NCI-H2227 (cell line): ENCODE data around the gene CHAT.

Source experiments
- DNase-seq: peaks from one replicate; lab custom pipeline; 2025; ENCODE audit not compliant: unreplicated experiment; lab: John Stamatoyannopoulos, UW

Gene CHAT

GRCh38 chr10:49651917-49652316 lies 38.1 kb downstream of the CHAT start:
- no peak for DNase-seq

- no peak for DNase-seq
These were observed 38.8 kb downstream of the CHAT start for GRCh38 chr10:49652421-49653272.

GRCh38 chr10:49653273-49653929 lies 39.6 kb downstream of the CHAT start:
- DNase-seq: no peak

GRCh38 chr10:49654036-49654693 lies 40.3 kb downstream of the CHAT start:
- DNase-seq: no peak

- DNase-seq: no peak
These were observed 41.3 kb downstream of the CHAT start for GRCh38 chr10:49655099-49655498.

- no peak for DNase-seq
These were observed 43.1 kb downstream of the CHAT start for GRCh38 chr10:49656845-49657493.

- DNase-seq: no peak
These were observed 43.8 kb downstream of the CHAT start for GRCh38 chr10:49657606-49658005.

- no peak for DNase-seq
These were observed 47.5 kb downstream of the CHAT start for GRCh38 chr10:49661140-49661856.

GRCh38 chr10:49662169-49662830 lies 48.5 kb downstream of the CHAT start:
- no peak for DNase-seq

- DNase-seq: no peak
These were observed 49.8 kb downstream of the CHAT start for GRCh38 chr10:49663596-49663995.

GRCh38 chr10:49664006-49664841 lies 50.4 kb downstream of the CHAT start:
- no peak for DNase-seq

GRCh38 chr10:49664842-49665355 lies 51.1 kb downstream of the CHAT start:
- DNase-seq: no peak

GRCh38 chr10:49666054-49666615 lies 52.3 kb downstream of the CHAT start:
- no peak for DNase-seq

- DNase-seq: no peak
These were observed 52.8 kb downstream of the CHAT start for GRCh38 chr10:49666685-49667084.

- DNase-seq: no peak
These were observed 54.2 kb downstream of the CHAT start for GRCh38 chr10:49667991-49668390.

GRCh38 chr10:49668684-49669083 lies 54.8 kb downstream of the CHAT start:
- DNase-seq: no peak

GRCh38 chr10:49678827-49679479 lies 65.1 kb downstream of the CHAT start:
- DNase-seq: no peak

- DNase-seq: peak; percentile 91
These were observed 65.7 kb downstream of the CHAT start, which contains the start of gene C10orf53 for GRCh38 chr10:49679480-49679893. Gene C10orf53, plus strand, starts transcription at chr10:49679651. Its CDS starts 47 bp downstream, at chr10:49679698.
